Natural killer cell (primary cell): ENCODE results near the gene DKK1. TPM values are rescaled to one million over a fixed set of nuclear protein-coding genes. Genes with fewer than 3 reads are reported as not detected.
"Not testable (repeated sequence)": the region's sequence is repeated elsewhere in the genome, so short reads cannot be mapped to it uniquely, and the experiment has no call there.

Experiments
- ATAC-seq, 3 donors: fragments of 150-1000 bp in 2 of 3; fragments of 200-7000 bp in 1 of 3; cut with Tn5 transposase; 1 replicate in 1 of 3; 2 replicates in 2 of 3; pipeline ENCODE4 v1.10.0; 2021; ENCODE audit warnings: mild to moderate bottlenecking in 2 of 3, moderate library complexity in 2 of 3
- DNase-seq, 2 donors: peaks; one replicate each; pipeline versions ENCODE4 v3.0.0 to v3.0.0-alpha.2; 2013 to 2021; ENCODE audit warnings: mixed read lengths in 1 of 2
- H3K27ac ChIP-seq: one replicate; pipeline ENCODE4 v1.5.1; 2013; ENCODE audit warnings: mild to moderate bottlenecking, low read length
- H3K27me3 ChIP-seq: one replicate; pipeline ENCODE4 v1.6.1; 2013; ENCODE audit warnings: low read length; ENCODE audit not compliant: control insufficient read depth, insufficient read depth
- H3K36me3 ChIP-seq: one replicate; pipeline ENCODE4 v1.6.1; 2013; ENCODE audit warnings: low read length; ENCODE audit not compliant: control insufficient read depth, insufficient read depth
- H3K4me1 ChIP-seq: one replicate; pipeline ENCODE4 v1.6.1; 2013; ENCODE audit warnings: low read length; ENCODE audit not compliant: control insufficient read depth, insufficient read depth
- H3K4me3 ChIP-seq: one replicate; pipeline ENCODE4 v1.5.1; 2013; ENCODE audit warnings: low read length
- H3K9me3 ChIP-seq: one replicate; pipeline ENCODE4 v1.6.1; 2013; ENCODE audit warnings: low read length; ENCODE audit not compliant: control insufficient read depth, insufficient read depth
- H3K27ac Mint-ChIP-seq, 2 donors: one replicate each; pipeline ENCODE4 v1.8.0; 2022; ENCODE audit warnings: mild to moderate bottlenecking in 2 of 2, mixed read lengths in 2 of 2, moderate library complexity in 1 of 2
- H3K27me3 Mint-ChIP-seq, 2 donors: one replicate each; pipeline ENCODE4 v1.8.0; 2022; ENCODE audit warnings: low read depth in 2 of 2, mixed read lengths in 2 of 2
- H3K36me3 Mint-ChIP-seq: one replicate; pipeline ENCODE4 v1.8.0; 2022; ENCODE audit warnings: mixed read lengths
- H3K4me1 Mint-ChIP-seq, 2 donors: one replicate each; pipeline ENCODE4 v1.8.0; 2022; ENCODE audit warnings: mixed read lengths in 2 of 2
- H3K4me3 Mint-ChIP-seq: one replicate; pipeline ENCODE4 v1.8.0; 2022; ENCODE audit warnings: mild to moderate bottlenecking, moderate library complexity, mixed read lengths
- H3K9me3 Mint-ChIP-seq, 2 donors: one replicate each; pipeline ENCODE4 v1.8.0; 2022; ENCODE audit warnings: mixed read lengths in 2 of 2
- CTCF ChIP-seq: fragments of 200-600 bp; IDR thresholded peaks from one replicate; pipeline ENCODE4 v1.8.0; 2022; ENCODE audit warnings: antibody characterized with exemption
- WGBS: methylation state at CpG from one replicate; pipeline ENCODE4 v1.1.7; 2013; ENCODE audit warnings: missing lambda C conversion rate; ENCODE audit not compliant: insufficient coverage; 5-methylcytosine and 5-hydroxymethylcytosine counted together
- intact Hi-C: fragments of 100-400 bp; cut with micrococcal nuclease; formaldehyde crosslinking; loops from one replicate; pipeline ENCODE4 v1.14.2; 2022
- total RNA-seq, 4 donors: library from RNA; stranded (reverse); fragments of 120-200 nt in 1 of 4; gene quantifications; one replicate each; pipeline versions ENCODE4 v1.2.3 to v1.2.4, GENCODE V29; 2013 to 2022

The DKK1 gene
- total RNA-seq, 3 donors from 2014 or later (not counting 1 experiment from before 2014, with no cell fraction given): not detected

GRCh38 chr10:52357971-52358370 lies 43.9 kb downstream of the DKK1 start:
- ATAC-seq (no peak), DNase-seq (no peak)
- 55% methylated on average over 2 of the region's 2 CpGs for WGBS
- H3K4me3 ChIP-seq: no peak overlapping the region
- H3K36me3 ChIP-seq: no peaks in the 10 kb centered on the region
- no peak overlapping the region for H3K27ac Mint-ChIP-seq
- intact Hi-C loops: no loop called here
- H3K9me3 Mint-ChIP-seq: peaks cover 0 to 2% of the 10 kb centered on the region in 2 donors
- TF ChIP-seq CTCF: no peak
- no peaks in the 10 kb centered on the region for H3K36me3 Mint-ChIP-seq
- peaks cover 8% of the 10 kb centered on the region in 2 donors for H3K4me1 Mint-ChIP-seq
- H3K4me3 Mint-ChIP-seq: no peak overlapping the region
- no peaks in the 10 kb centered on the region for H3K27me3 ChIP-seq
- H3K27ac ChIP-seq: no peak overlapping the region
- H3K27me3 Mint-ChIP-seq: peaks cover 0 to 4% of the 10 kb centered on the region in 2 donors
- H3K9me3 ChIP-seq: no peaks in the 10 kb centered on the region
- H3K4me1 ChIP-seq: no peaks in the 10 kb centered on the region

GRCh38 chr10:52359441-52359840 lies 45.4 kb downstream of the DKK1 start:
- Histone ChIP-seq H3K4me3 (no peak overlapping the region), H3K9me3 (no peaks in the 10 kb centered on the region), H3K4me1 (no peaks in the 10 kb centered on the region), H3K27me3 (no peaks in the 10 kb centered on the region), H3K36me3 (no peaks in the 10 kb centered on the region), H3K27ac (no peak overlapping the region)
- Mint-ChIP-seq H3K4me1 (peaks cover 8% of the 10 kb centered on the region in 2 donors), H3K4me3 (no peak overlapping the region), H3K27ac (no peak overlapping the region), H3K27me3 (peaks cover 0 to 4% of the 10 kb centered on the region in 2 donors), H3K36me3 (no peaks in the 10 kb centered on the region), H3K9me3 (no peaks in the 10 kb centered on the region)
- no peak for DNase-seq
- no CpG with 5 or more reads among the region's 1 CpG for WGBS
- no peak for TF ChIP-seq CTCF
- ATAC-seq: no peak
- intact Hi-C loops: no loop called here

- H3K27me3 Mint-ChIP-seq, H3K27ac ChIP-seq, H3K36me3 Mint-ChIP-seq, H3K9me3 Mint-ChIP-seq, H3K9me3 ChIP-seq, H3K4me3 Mint-ChIP-seq, ATAC-seq, H3K36me3 ChIP-seq, H3K27ac Mint-ChIP-seq, H3K4me1 Mint-ChIP-seq, H3K4me3 ChIP-seq, intact Hi-C loops, H3K27me3 ChIP-seq, DNase-seq, H3K4me1 ChIP-seq: not testable (repeated sequence)
- 88% methylated on average over 19 of the region's 21 CpGs for WGBS
These were observed 51.7 kb downstream of the DKK1 start for GRCh38 chr10:52365547-52366432.
